HG02763 (cell line): ENCODE measurements around the gene EEF2K.
"Not testable (repeated sequence)": the region's sequence is repeated elsewhere in the genome, so short reads cannot be mapped to it uniquely, and the experiment has no call there.

Experiments
- ATAC-seq: cut with Tn5 transposase; IDR thresholded peaks from one replicate; pipeline ENCODE4 v1.9.1; 2021; ENCODE audit warnings: mild to moderate bottlenecking, moderate library complexity; ENCODE audit not compliant: unreplicated experiment

Gene EEF2K

GRCh38 chr16:22189473-22190080 lies 16.5 kb upstream of the EEF2K start:
- ATAC-seq = no peak

GRCh38 chr16:22190081-22190775 lies 15.8 kb upstream of the EEF2K start:
- peak; percentile 63 for ATAC-seq

GRCh38 chr16:22190776-22191531 lies 15.1 kb upstream of the EEF2K start:
- peak; percentile 49 for ATAC-seq

GRCh38 chr16:22191532-22192260 lies 14.4 kb upstream of the EEF2K start:
- no peak for ATAC-seq

GRCh38 chr16:22192261-22193062 lies 13.6 kb upstream of the EEF2K start:
- no peak for ATAC-seq

- ATAC-seq = no peak
Measured at GRCh38 chr16:22193063-22193411, 13.0 kb upstream of the EEF2K start.

- no peak for ATAC-seq
Measured at GRCh38 chr16:22194707-22195444, 11.2 kb upstream of the EEF2K start.

GRCh38 chr16:22195445-22195694 lies 10.7 kb upstream of the EEF2K start:
- no peak for ATAC-seq

- ATAC-seq = peak; percentile 24
Measured at GRCh38 chr16:22195695-22196558, 10.2 kb upstream of the EEF2K start.

GRCh38 chr16:22196559-22197168 lies 9.4 kb upstream of the EEF2K start:
- not testable (repeated sequence) for ATAC-seq

- no peak for ATAC-seq
Measured at GRCh38 chr16:22198547-22199293, 7.4 kb upstream of the EEF2K start.

- no peak for ATAC-seq
Measured at GRCh38 chr16:22202261-22202637, 3.8 kb upstream of the EEF2K start.

- ATAC-seq = no peak
Measured at GRCh38 chr16:22203091-22203490, 3.0 kb upstream of the EEF2K start.

GRCh38 chr16:22204091-22204655 lies 1.9 kb upstream of the EEF2K start:
- ATAC-seq = no peak

GRCh38 chr16:22205577-22206012 lies 483 bp upstream of the EEF2K start:
- ATAC-seq = no peak

GRCh38 chr16:22206842-22207714 lies 1.0 kb downstream of the EEF2K start:
- peak; percentile 46 for ATAC-seq
